GM10248 (cell line): ENCODE results near the gene BRSK2.

Source experiments
- CTCF ChIA-PET: fragments of 300-600 bp; sonication (Branson Sonifier 250); formaldehyde crosslinking; extraction: SDS; loops from one replicate; lab custom pipeline; 2021; ENCODE audit warnings: antibody characterized with exemption; lab: Yijun Ruan, JAX
- POLR2A ChIA-PET: fragments of 350-650 bp; sonication (Branson Sonifier 250); formaldehyde crosslinking; extraction: SDS; loops from one replicate; lab custom pipeline; 2020; ENCODE audit warnings: antibody characterized with exemption; lab: Yijun Ruan, JAX
- DNase-seq: peaks from one replicate; pipeline ENCODE4 v3.0.0; 2012; ENCODE audit errors: extremely low spot score
- CTCF ChIP-seq: IDR thresholded peaks from 2 replicates; pipeline ENCODE4 v1.5.1; 2012; ENCODE audit warnings: mild to moderate bottlenecking, low read depth; ENCODE audit errors: extremely low read depth, missing control alignments, control extremely low read depth

The BRSK2 gene

DNA sequence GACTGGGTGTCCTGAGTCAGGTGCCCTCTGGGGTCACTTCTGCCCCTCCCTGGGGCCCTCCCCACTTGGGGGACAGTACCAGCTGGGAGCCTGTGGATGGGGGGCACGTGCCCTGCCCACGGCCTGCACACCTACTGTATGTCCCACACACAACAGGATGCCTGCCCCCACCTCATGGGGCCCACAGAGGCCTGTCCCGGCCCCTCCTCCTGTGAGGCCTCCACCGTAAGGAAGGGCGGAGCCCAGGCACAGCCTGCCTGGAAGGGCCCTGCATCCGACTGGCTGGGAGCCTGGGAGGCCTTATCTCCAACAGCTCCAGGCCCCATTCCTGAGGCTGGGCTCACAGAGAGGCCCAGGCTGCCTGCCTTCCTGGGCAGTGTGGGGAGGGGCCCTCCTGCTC, 47.8 kb downstream of the BRSK2 start:
- DNase-seq, result no peak
- TF ChIP-seq CTCF, result no peak
- CTCF ChIA-PET, result no interaction called here
- POLR2A ChIA-PET, result no interaction called here

- ChIA-PET CTCF (no interaction called here), POLR2A (no interaction called here)
- no peak for DNase-seq
- no peak for TF ChIP-seq CTCF
Measured at GRCh38 chr11:1438261-1438966, 48.7 kb downstream of the BRSK2 start.

GRCh38 chr11:1438967-1439330, 49.2 kb downstream of the BRSK2 start:
- DNase-seq, result no peak
- ChIA-PET POLR2A (no interaction called here), CTCF (no interaction called here)
- TF ChIP-seq CTCF, result no peak

DNA sequence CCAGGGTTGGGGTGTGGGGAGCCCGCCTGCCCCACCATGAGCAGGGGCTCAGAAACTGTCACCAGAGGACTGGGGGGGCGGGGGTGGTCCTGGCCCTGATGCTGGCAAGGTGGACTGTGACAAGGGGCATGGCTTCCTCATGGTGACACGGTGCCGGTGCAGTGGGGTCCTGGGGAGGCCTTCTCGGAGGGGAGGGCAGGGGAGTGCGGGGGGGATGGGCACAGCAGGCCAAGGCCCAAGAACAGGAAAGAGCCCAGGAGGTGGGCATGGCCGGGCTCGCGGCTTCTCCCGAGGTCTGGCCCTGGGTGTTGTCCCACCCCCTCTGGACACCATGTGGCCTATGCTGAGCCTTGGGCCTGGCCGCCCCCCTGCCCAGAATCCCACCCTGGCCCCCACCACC, 49.6 kb downstream of the BRSK2 start:
- CTCF ChIA-PET, result no interaction called here
- DNase-seq, result no peak
- POLR2A ChIA-PET, result no interaction called here
- TF ChIP-seq CTCF, result no peak

DNA sequence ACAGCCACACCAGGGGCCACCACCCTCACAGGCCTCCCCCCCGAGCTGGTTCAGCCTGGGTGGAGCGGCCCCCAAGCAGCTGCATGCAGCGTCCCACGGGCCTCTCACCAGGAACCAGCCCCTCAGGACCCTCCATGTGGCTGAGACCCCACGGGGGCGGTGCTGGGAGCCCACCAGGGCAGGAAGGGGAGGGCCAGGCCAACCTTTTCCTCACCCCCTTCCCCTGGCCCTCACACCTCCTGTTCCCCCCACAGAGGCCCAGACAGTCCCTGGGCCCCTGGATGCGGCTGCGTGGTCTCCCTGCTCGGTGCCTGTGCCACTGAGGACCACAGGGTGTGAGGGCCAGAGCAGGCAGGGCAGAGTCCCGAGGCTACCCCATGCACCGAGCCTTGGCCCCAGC, 50.3 kb downstream of the BRSK2 start:
- TF ChIP-seq CTCF, result no peak
- no peak for DNase-seq
- CTCF ChIA-PET, result no interaction called here
- POLR2A ChIA-PET, result no interaction called here

- ChIA-PET POLR2A (no interaction called here), CTCF (interaction anchor here (1.4 kb wide), 1 partner anchor 12 kb away, joined by 5 read pairs; no protein-coding TSS in a partner anchor)
- DNase-seq, result no peak
- TF ChIP-seq CTCF, result no peak
Measured at GRCh38 chr11:1440496-1440895, 50.8 kb downstream of the BRSK2 start.
